Adrenal gland (tissue), 12 donors: ENCODE measurements around the gene CHAMP1. TPM values are rescaled to one million over a fixed set of nuclear protein-coding genes. Genes with fewer than 3 reads are reported as not detected.

ENCODE experiments used
- DNase-seq, 7 donors: peaks; one replicate each; pipeline ENCODE4 v3.0.0-alpha.2; 2019 to 2020
- H3K27ac ChIP-seq, 5 donors: fragments of 200-600 bp; sonication (generic) in 4 of 5; 1 replicate in 3 of 5; 2 replicates in 2 of 5; pipeline versions ENCODE4 v1.5.1 to v1.8.0; 2016 to 2020; ENCODE audit warnings: mild to moderate bottlenecking in 1 of 5
- H3K27me3 ChIP-seq: fragments of 200-600 bp; 2 replicates; pipeline ENCODE4 v1.8.0; 2021
- H3K36me3 ChIP-seq, 2 donors: fragments of 200-600 bp; replicated peaks in 1 of 2; 1 replicate in 1 of 2; 2 replicates in 1 of 2; pipeline versions ENCODE4 v1.5.1 to v1.8.0; 2018 to 2022
- H3K4me1 ChIP-seq, 2 donors: fragments of 200-600 bp; replicated peaks in 1 of 2; 1 replicate in 1 of 2; 2 replicates in 1 of 2; pipeline versions ENCODE4 v1.5.1 to v1.8.0; 2018 to 2021
- H3K4me3 ChIP-seq, 4 donors: fragments of 200-600 bp; sonication (generic) in 3 of 4; one replicate each; pipeline ENCODE4 v1.5.1; 2016 to 2018
- H3K9me3 ChIP-seq, 3 donors: fragments of 200-600 bp; sonication (generic) in 1 of 3; replicated peaks in 1 of 3; 1 replicate in 2 of 3; 2 replicates in 1 of 3; pipeline versions ENCODE4 v1.5.1 to v1.8.0; 2016 to 2021
- CTCF ChIP-seq, 6 experiments: fragments of 450-650 bp in 4 of 6; fragments of 200-600 bp in 2 of 6; sonication (generic) in 1 of 6; IDR thresholded peaks; 1 replicate in 5 of 6; 2 replicates in 1 of 6; pipeline versions ENCODE4 v1.5.1 to v1.8.0; 2016 to 2021; ENCODE audit warnings: antibody characterized with exemption in 6 of 6, mild to moderate bottlenecking in 2 of 6, moderate library complexity in 1 of 6
- POLR2A ChIP-seq, 2 donors: fragments of 450-650 bp; IDR thresholded peaks; one replicate each; pipeline ENCODE4 v1.6.1; 2017; ENCODE audit warnings: antibody characterized with exemption in 2 of 2, mild to moderate bottlenecking in 2 of 2, moderate library complexity in 1 of 2
- WGBS, 4 donors: extraction: QIAGEN DNeasy Blood & Tissue Kit in 2 of 4; methylation state at CpG; one replicate each; pipeline versions ENCODE4 v1.1.5 to v1.1.7; 2013 to 2017; 5-methylcytosine and 5-hydroxymethylcytosine counted together
- intact Hi-C, 2 donors: fragments of 100-400 bp; cut with DNase I; formaldehyde crosslinking; loops; one replicate each; pipeline versions ENCODE4 v1.14.1 to v1.15.0; 2022 to 2023
- polyA plus RNA-seq, 3 donors: library from polyadenylated mRNA; stranded (reverse); fragments of 200-250 nt in 2 of 3; fragments of 350-450 nt in 1 of 3; fragmentation: Illumina TruSeq in 1 of 3; extraction: RNeasy Lipid Tissue Mini Kit (QIAGEN cat#74804) in 1 of 3; gene quantifications; one replicate each; pipeline ENCODE4 v1.2.3, GENCODE V29; 2013 to 2014
- total RNA-seq, 9 donors: library from RNA; depleted of rRNA in 4 of 9; stranded (reverse); fragments of >200 nt in 4 of 9; fragments of 120-200 nt in 1 of 9; fragmentation: NEBNext Ultra II Directional in 1 of 9; extraction: Animal tissue kit (Norgen Biotek cat#: 25700) in 1 of 9; gene quantifications; one replicate each; pipeline versions ENCODE4 v1.1.0 to v1.2.4, GENCODE V29; 2013 to 2023
- donor health status: healthy with polysubstance abuse.
- donor health status: Bipolar disorder and iron deficiency.
- donor health status: DM: yes; HTN: yes; CAD: no.
- donor health status: DM: no; HTN: no; CAD: no.
- donor health status: DM: no; HTN: no; CAD: no.
- donor health status: DM: yes; HTN: yes; CAD: no.

Gene CHAMP1
- total and polyA plus RNA-seq, 12 donors = 3.8 to 23.9 (median 19.4) TPM

GRCh38 chr13:114320065-114320464 is 5.8 kb downstream of the CHAMP1 start:
- intact Hi-C loops = no loop called here
- Histone ChIP-seq H3K27ac (no peak overlapping the region), H3K4me1 (peaks cover 11 to 39% of the 10 kb centered on the region in 2 donors), H3K27me3 (no peaks in the 10 kb centered on the region), H3K36me3 (peaks cover 0 to 35% of the 10 kb centered on the region in 2 donors), H3K4me3 (no peak overlapping the region), H3K9me3 (no peaks in the 10 kb centered on the region)
- DNase-seq = no peak
- no peak for TF ChIP-seq CTCF (IDR thresholded peaks at IDR 0.05)
- no peak for TF ChIP-seq POLR2A (IDR thresholded peaks at IDR 0.05)

GRCh38 chr13:114321256-114321655 is 7.0 kb downstream of the CHAMP1 start:
- H3K4me3 ChIP-seq = no peak overlapping the region
- peaks cover 0 to 35% of the 10 kb centered on the region in 2 donors for H3K36me3 ChIP-seq
- H3K9me3 ChIP-seq = no peaks in the 10 kb centered on the region
- no peak overlapping the region for H3K27ac ChIP-seq
- intact Hi-C loops = no loop called here
- TF ChIP-seq POLR2A (IDR thresholded peaks at IDR 0.05) = no peak
- TF ChIP-seq CTCF (IDR thresholded peaks at IDR 0.05) = no peak
- no peak for DNase-seq
- 88 to 97% (median 92%) methylated on average over 3 of the region's 3 CpGs for WGBS, 4 donors
- peaks cover 0 to 27% of the 10 kb centered on the region in 2 donors for H3K4me1 ChIP-seq
- no peaks in the 10 kb centered on the region for H3K27me3 ChIP-seq

- Histone ChIP-seq H3K36me3 (peaks cover 0 to 35% of the 10 kb centered on the region in 2 donors), H3K4me1 (peaks cover 0 to 12% of the 10 kb centered on the region in 2 donors), H3K27ac (no peak overlapping the region), H3K27me3 (no peaks in the 10 kb centered on the region), H3K4me3 (no peak overlapping the region), H3K9me3 (no peaks in the 10 kb centered on the region)
- WGBS, 4 donors = 93 to 99% (median 95%) methylated on average over 2 of the region's 2 CpGs
- TF ChIP-seq CTCF (IDR thresholded peaks at IDR 0.05) (no peak), POLR2A (IDR thresholded peaks at IDR 0.05) (no peak)
- no peak for DNase-seq
- intact Hi-C loops = no loop called here
Measured at GRCh38 chr13:114323349-114323748, 9.0 kb downstream of the CHAMP1 start.

- no peaks in the 10 kb centered on the region for H3K9me3 ChIP-seq
- no peak overlapping the region for H3K4me3 ChIP-seq
- no peaks in the 10 kb centered on the region for H3K27me3 ChIP-seq
- peaks cover 0 to 3% of the 10 kb centered on the region in 2 donors for H3K4me1 ChIP-seq
- 94 to 98% (median 96%) methylated on average over 3 to 4 of the region's 4 CpGs for WGBS, 4 donors
- H3K36me3 ChIP-seq = peaks cover 0 to 35% of the 10 kb centered on the region in 2 donors
- TF ChIP-seq CTCF (IDR thresholded peaks at IDR 0.05) (no peak), POLR2A (IDR thresholded peaks at IDR 0.05) (no peak)
- intact Hi-C loops = no loop called here
- H3K27ac ChIP-seq = no peak overlapping the region
- no peak for DNase-seq
Measured at GRCh38 chr13:114324334-114324733, 10.0 kb downstream of the CHAMP1 start.
